CD8-positive, alpha-beta memory T cell (primary cell): Measurements from ENCODE around the gene ERP44. TPM values are rescaled to one million over a fixed set of nuclear protein-coding genes. Genes with fewer than 3 reads are reported as not detected.
"Not testable (repeated sequence)": the region's sequence is repeated elsewhere in the genome, so short reads cannot be mapped to it uniquely, and the experiment has no call there.

Experiments used
- CTCF ChIA-PET: fragments of 350-600 bp; sonication (Branson Sonifier 250); formaldehyde crosslinking; loops from one replicate; lab custom pipeline; 2021; ENCODE audit warnings: antibody characterized with exemption; lab: Charles Lee
- POLR2A ChIA-PET: fragments of 350-600 bp; sonication (Branson Sonifier 250); formaldehyde crosslinking; loops from one replicate; lab custom pipeline; 2021; ENCODE audit warnings: antibody characterized with exemption; lab: Charles Lee
- DNase-seq, 5 donors: peaks; one replicate each; pipeline versions ENCODE4 v3.0.0 to v3.0.0-alpha.2; 2020 to 2022; ENCODE audit warnings: mixed read lengths in 1 of 5
- H3K27ac ChIP-seq: one replicate; pipeline ENCODE4 v1.7.0; 2013; ENCODE audit warnings: low read depth, mild to moderate bottlenecking, low read length, moderate library complexity
- H3K27me3 ChIP-seq: 2 replicates; pipeline ENCODE4 v1.7.0; 2013; ENCODE audit warnings: low read length, mild to moderate bottlenecking; ENCODE audit not compliant: insufficient read depth, poor library complexity, severe bottlenecking
- H3K36me3 ChIP-seq: 2 replicates; pipeline ENCODE4 v1.7.0; 2013; ENCODE audit warnings: mild to moderate bottlenecking, low read length, moderate library complexity; ENCODE audit not compliant: insufficient read depth
- H3K4me1 ChIP-seq: 2 replicates; pipeline ENCODE4 v1.7.0; 2013; ENCODE audit warnings: mild to moderate bottlenecking, low read length, moderate library complexity; ENCODE audit not compliant: insufficient read depth
- H3K4me3 ChIP-seq: 2 replicates; pipeline ENCODE4 v1.7.0; 2013; ENCODE audit warnings: mild to moderate bottlenecking, low read length
- H3K9me3 ChIP-seq: 2 replicates; pipeline ENCODE4 v1.7.0; 2013; ENCODE audit warnings: mild to moderate bottlenecking, low read length
- H3K27ac Mint-ChIP-seq, 8 donors: one replicate each; pipeline ENCODE4 v1.8.0; 2020 to 2021; ENCODE audit warnings: mixed read lengths in 8 of 8, mild to moderate bottlenecking in 6 of 8, inconsistent platforms in 3 of 8, moderate library complexity in 3 of 8
- H3K27me3 Mint-ChIP-seq, 2 donors: one replicate each; pipeline ENCODE4 v1.8.0; 2020 to 2021; ENCODE audit warnings: mixed read lengths in 2 of 2, mild to moderate bottlenecking in 1 of 2, moderate library complexity in 1 of 2
- H3K36me3 Mint-ChIP-seq, 3 donors: one replicate each; pipeline ENCODE4 v1.8.0; 2020 to 2021; ENCODE audit warnings: mixed read lengths in 3 of 3, inconsistent platforms in 1 of 3, mild to moderate bottlenecking in 1 of 3
- H3K4me1 Mint-ChIP-seq, 3 donors: one replicate each; pipeline ENCODE4 v1.8.0; 2020 to 2021; ENCODE audit warnings: mixed read lengths in 3 of 3, inconsistent platforms in 1 of 3, mild to moderate bottlenecking in 1 of 3
- H3K4me3 Mint-ChIP-seq, 7 donors: one replicate each; pipeline ENCODE4 v1.8.0; 2020 to 2021; ENCODE audit warnings: mixed read lengths in 7 of 7, mild to moderate bottlenecking in 6 of 7, moderate library complexity in 4 of 7, inconsistent platforms in 2 of 7
- H3K9me3 Mint-ChIP-seq, 5 donors: one replicate each; pipeline ENCODE4 v1.8.0; 2020 to 2022; ENCODE audit warnings: mixed read lengths in 5 of 5, mild to moderate bottlenecking in 3 of 5, moderate library complexity in 2 of 5, inconsistent platforms in 1 of 5
- polyA plus RNA-seq: library from polyadenylated mRNA; unstranded; fragments of 300-500 nt; fragmentation: Illumina TruSeq; gene quantifications from one replicate; pipeline ENCODE4 v1.2.3, GENCODE V29; 2021
- total RNA-seq, 2 experiments: library from RNA; stranded (reverse); gene quantifications; one replicate each; pipeline ENCODE4 v1.2.3, GENCODE V29; 2021

ERP44 gene
- total and polyA plus RNA-seq, 3 experiments from 2014 or later, result 16.0 to 40.6 (median 16.8) TPM

GRCh38 chr9:100062683-100063082 is 36.1 kb downstream of the ERP44 start:
- H3K4me1 ChIP-seq, H3K9me3 Mint-ChIP-seq, DNase-seq, H3K27me3 Mint-ChIP-seq, H3K27ac ChIP-seq, POLR2A ChIA-PET, H3K4me3 Mint-ChIP-seq, H3K9me3 ChIP-seq, CTCF ChIA-PET, H3K4me3 ChIP-seq, H3K27ac Mint-ChIP-seq, H3K27me3 ChIP-seq: not testable (repeated sequence)
- H3K36me3 ChIP-seq, result peaks cover 12% of the 10 kb centered on the region
- H3K36me3 Mint-ChIP-seq, result peaks cover 0 to 27% (median 2%) of the 10 kb centered on the region in 3 donors
- peaks cover 30 to 53% (median 48%) of the 10 kb centered on the region in 3 donors for H3K4me1 Mint-ChIP-seq

GRCh38 chr9:100058699-100059579 is 39.9 kb downstream of the ERP44 start:
- Mint-ChIP-seq H3K27me3 (no peaks in the 10 kb centered on the region), H3K9me3 (no peaks in the 10 kb centered on the region), H3K4me3 (no peak overlapping the region), H3K27ac (peak overlapping the region in 5 of 8 donors; percentile 2 to 61 (median 19)), H3K4me1 (peaks cover 20 to 33% (median 30%) of the 10 kb centered on the region in 3 donors), H3K36me3 (peaks cover 0 to 46% (median 7%) of the 10 kb centered on the region in 3 donors)
- H3K9me3 ChIP-seq, result no peaks in the 10 kb centered on the region
- POLR2A ChIA-PET, result no interaction called here
- CTCF ChIA-PET, result no interaction called here
- peaks cover 12% of the 10 kb centered on the region for H3K36me3 ChIP-seq
- no peak overlapping the region for H3K4me3 ChIP-seq
- H3K27ac ChIP-seq, result no peak overlapping the region
- no peaks in the 10 kb centered on the region for H3K27me3 ChIP-seq
- H3K4me1 ChIP-seq, result no peaks in the 10 kb centered on the region
- no peak for DNase-seq

GRCh38 chr9:100057624-100058023 is 41.2 kb downstream of the ERP44 start:
- H3K9me3 ChIP-seq, result no peaks in the 10 kb centered on the region
- peaks cover 12 to 24% (median 23%) of the 10 kb centered on the region in 3 donors for H3K4me1 Mint-ChIP-seq
- H3K4me3 ChIP-seq, result no peak overlapping the region
- H3K4me1 ChIP-seq, result no peaks in the 10 kb centered on the region
- H3K36me3 ChIP-seq, result peaks cover 12% of the 10 kb centered on the region
- H3K27ac Mint-ChIP-seq, result peak overlapping the region in 4 of 8 donors; percentile 31 to 80 (median 54)
- H3K4me3 Mint-ChIP-seq, result no peak overlapping the region
- DNase-seq, result no peak
- H3K27ac ChIP-seq, result no peak overlapping the region
- no peaks in the 10 kb centered on the region for H3K27me3 Mint-ChIP-seq
- peaks cover 0 to 46% (median 7%) of the 10 kb centered on the region in 3 donors for H3K36me3 Mint-ChIP-seq
- ChIA-PET POLR2A (no interaction called here), CTCF (no interaction called here)
- no peaks in the 10 kb centered on the region for H3K27me3 ChIP-seq
- H3K9me3 Mint-ChIP-seq, result no peaks in the 10 kb centered on the region

- Histone ChIP-seq H3K27me3 (no peaks in the 10 kb centered on the region), H3K27ac (no peak overlapping the region), H3K4me3 (no peak overlapping the region), H3K9me3 (no peaks in the 10 kb centered on the region), H3K4me1 (no peaks in the 10 kb centered on the region), H3K36me3 (peaks cover 12% of the 10 kb centered on the region)
- H3K27ac Mint-ChIP-seq, result peak overlapping the region in 5 of 8 donors; percentile 16 to 85 (median 26)
- no peaks in the 10 kb centered on the region for H3K9me3 Mint-ChIP-seq
- DNase-seq, result no peak
- H3K27me3 Mint-ChIP-seq, result no peaks in the 10 kb centered on the region
- no peak overlapping the region for H3K4me3 Mint-ChIP-seq
- peaks cover 8 to 19% (median 16%) of the 10 kb centered on the region in 3 donors for H3K4me1 Mint-ChIP-seq
- peaks cover 0 to 55% (median 7%) of the 10 kb centered on the region in 3 donors for H3K36me3 Mint-ChIP-seq
- ChIA-PET CTCF (no interaction called here), POLR2A (no interaction called here)
Measured at GRCh38 chr9:100056561-100056960, 42.2 kb downstream of the ERP44 start.

GRCh38 chr9:100052375-100052774 is 46.4 kb downstream of the ERP44 start:
- Histone ChIP-seq H3K9me3 (no peaks in the 10 kb centered on the region), H3K27me3 (no peaks in the 10 kb centered on the region), H3K36me3 (no peaks in the 10 kb centered on the region), H3K27ac (no peak overlapping the region), H3K4me1 (no peaks in the 10 kb centered on the region), H3K4me3 (no peak overlapping the region)
- no peak overlapping the region for H3K4me3 Mint-ChIP-seq
- H3K9me3 Mint-ChIP-seq, result no peaks in the 10 kb centered on the region
- ChIA-PET POLR2A (no interaction called here), CTCF (no interaction called here)
- peaks cover 13 to 24% (median 21%) of the 10 kb centered on the region in 3 donors for H3K4me1 Mint-ChIP-seq
- peak overlapping the region in 2 of 8 donors; percentile 25 to 58 for H3K27ac Mint-ChIP-seq
- no peaks in the 10 kb centered on the region for H3K27me3 Mint-ChIP-seq
- no peak for DNase-seq
- peaks cover 0 to 59% (median 19%) of the 10 kb centered on the region in 3 donors for H3K36me3 Mint-ChIP-seq

GRCh38 chr9:100049551-100049950 is 49.2 kb downstream of the ERP44 start:
- DNase-seq, result no peak
- POLR2A ChIA-PET, result no interaction called here
- no peak overlapping the region for H3K4me3 Mint-ChIP-seq
- Histone ChIP-seq H3K9me3 (no peaks in the 10 kb centered on the region), H3K4me3 (no peak overlapping the region), H3K36me3 (no peaks in the 10 kb centered on the region), H3K27ac (no peak overlapping the region), H3K27me3 (no peaks in the 10 kb centered on the region), H3K4me1 (no peaks in the 10 kb centered on the region)
- no peak overlapping the region for H3K27ac Mint-ChIP-seq
- H3K36me3 Mint-ChIP-seq, result peaks cover 0 to 54% (median 20%) of the 10 kb centered on the region in 3 donors
- no peaks in the 10 kb centered on the region for H3K27me3 Mint-ChIP-seq
- H3K9me3 Mint-ChIP-seq, result no peaks in the 10 kb centered on the region
- CTCF ChIA-PET, result no interaction called here
- peaks cover 28 to 41% (median 39%) of the 10 kb centered on the region in 3 donors for H3K4me1 Mint-ChIP-seq

GRCh38 chr9:100038472-100038871 is 60.3 kb downstream of the ERP44 start:
- Mint-ChIP-seq H3K9me3 (peaks cover 0 to 21% (median 3%) of the 10 kb centered on the region in 5 donors), H3K36me3 (peaks cover 33 to 70% (median 48%) of the 10 kb centered on the region in 3 donors), H3K27ac (no peak overlapping the region), H3K4me3 (no peak overlapping the region), H3K27me3 (no peaks in the 10 kb centered on the region), H3K4me1 (peaks cover 63 to 81% (median 76%) of the 10 kb centered on the region in 3 donors)
- Histone ChIP-seq H3K27me3 (no peaks in the 10 kb centered on the region), H3K4me1 (peaks cover 8% of the 10 kb centered on the region), H3K27ac (no peak overlapping the region), H3K4me3 (no peak overlapping the region), H3K9me3 (no peaks in the 10 kb centered on the region), H3K36me3 (no peaks in the 10 kb centered on the region)
- DNase-seq, result no peak
- CTCF ChIA-PET, result no interaction called here
- POLR2A ChIA-PET, result no interaction called here

- no peaks in the 10 kb centered on the region for H3K27me3 Mint-ChIP-seq
- H3K4me1 Mint-ChIP-seq, result peaks cover 40 to 55% (median 54%) of the 10 kb centered on the region in 3 donors
- peaks cover 14 to 56% (median 17%) of the 10 kb centered on the region in 3 donors for H3K36me3 Mint-ChIP-seq
- CTCF ChIA-PET, result no interaction called here
- peaks cover 0 to 7% (median 2%) of the 10 kb centered on the region in 5 donors for H3K9me3 Mint-ChIP-seq
- Histone ChIP-seq H3K4me1 (peaks cover 8% of the 10 kb centered on the region), H3K9me3 (no peaks in the 10 kb centered on the region), H3K27me3 (no peaks in the 10 kb centered on the region), H3K4me3 (no peak overlapping the region), H3K27ac (peak overlapping the region; percentile 15), H3K36me3 (no peaks in the 10 kb centered on the region)
- POLR2A ChIA-PET, result no interaction called here
- no peak for DNase-seq
- H3K4me3 Mint-ChIP-seq, result peak overlapping the region in 1 of 7 donors; percentile 48
- peak overlapping the region in 3 of 8 donors; percentile 63 to 78 (median 68) for H3K27ac Mint-ChIP-seq
Measured at GRCh38 chr9:100033877-100034551, 64.8 kb downstream of the ERP44 start.
